Panc1 (cell line): ENCODE measurements around the gene KIF21B. TPM values are rescaled to one million over a fixed set of nuclear protein-coding genes. Genes with fewer than 3 reads are reported as not detected.

ENCODE experiments used
- ATAC-seq: fragments of 200-7000 bp; cut with Tn5 transposase; 2 replicates; pipeline ENCODE4 v1.9.1; 2020; ENCODE audit warnings: mild to moderate bottlenecking, moderate library complexity
- BruUV-seq: library from RNA; stranded (reverse); fragments of 400-500 nt; replicated peaks from 2 replicates; lab custom pipeline; 2021; lab: Mats Ljungman, UMichigan
- CTCF ChIA-PET: fragments of 300-600 bp; sonication (Branson Sonifier 250); formaldehyde crosslinking; loops from one replicate; lab custom pipeline; 2022; ENCODE audit warnings: antibody characterized with exemption; lab: Charles Lee
- POLR2A ChIA-PET: fragments of 300-600 bp; sonication (Branson Sonifier 250); formaldehyde crosslinking; loops from one replicate; lab custom pipeline; 2022; ENCODE audit warnings: antibody characterized with exemption; lab: Charles Lee
- DNase-seq: peaks from one replicate; pipeline ENCODE4 v3.0.0-alpha.2; 2010; ENCODE audit warnings: low read depth, low spot score
- H3K27ac ChIP-seq: 2 replicates; pipeline ENCODE4 v1.5.1; 2011; ENCODE audit warnings: mild to moderate bottlenecking, low read length, inconsistent platforms
- H3K27me3 ChIP-seq: fragments of 200-500 bp; sonication (Bioruptor generic); 2 replicates; pipeline ENCODE4 v1.6.0; 2014; ENCODE audit warnings: low read length, inconsistent platforms; ENCODE audit not compliant: control insufficient read depth, insufficient read depth
- H3K36me3 ChIP-seq: fragments of 200-500 bp; sonication (Bioruptor generic); 2 replicates; pipeline ENCODE4 v1.5.1; 2014; ENCODE audit warnings: inconsistent platforms, mild to moderate bottlenecking, low read length, moderate library complexity; ENCODE audit not compliant: control insufficient read depth, insufficient read depth
- H3K4me1 ChIP-seq: 2 replicates; pipeline ENCODE4 v1.5.1; 2011; ENCODE audit warnings: inconsistent platforms, mild to moderate bottlenecking, low read length, moderate library complexity; ENCODE audit not compliant: control insufficient read depth, insufficient read depth
- H3K4me3 ChIP-seq, 2 experiments: 2 replicates each; pipeline ENCODE4 v1.5.1; 2011 to 2012; ENCODE audit warnings: low read depth in 2 of 2, low read length in 2 of 2, mild to moderate bottlenecking in 2 of 2, inconsistent platforms in 1 of 2, moderate library complexity in 1 of 2
- H3K9me3 ChIP-seq: fragments of 200-500 bp; sonication (Bioruptor generic); 2 replicates; pipeline ENCODE4 v1.5.1; 2014; ENCODE audit warnings: low read depth, mild to moderate bottlenecking, inconsistent platforms, low read length, moderate library complexity; ENCODE audit not compliant: control insufficient read depth, insufficient read depth
- POLR2AphosphoS5 ChIP-seq: IDR thresholded peaks from 2 replicates; pipeline ENCODE4 v1.6.1; 2012; ENCODE audit warnings: mild to moderate bottlenecking, low read depth, low read length, moderate library complexity
- SIN3A ChIP-seq: IDR thresholded peaks from 2 replicates; pipeline ENCODE4 v1.6.1; 2012; ENCODE audit warnings: low read depth, mild to moderate bottlenecking, low read length, moderate library complexity, borderline replicate concordance; ENCODE audit not compliant: insufficient read depth
- TCF7L2 ChIP-seq: IDR thresholded peaks from 2 replicates; pipeline ENCODE4 v1.6.1; 2011; ENCODE audit warnings: mild to moderate bottlenecking, low read depth, low read length, inconsistent platforms
- in situ Hi-C: cut with HindIII; loops from 2 replicates; pipeline ENCODE4 v1.10.0; 2016; ENCODE audit warnings: low sequenced_read_pairs, low pct_unique_long_range_greater_than_20kb
- intact Hi-C: fragments of 100-400 bp; cut with micrococcal nuclease; formaldehyde crosslinking; loops from one replicate; pipeline ENCODE4 v1.10.0; 2022; ENCODE audit not compliant: unreplicated experiment
- total RNA-seq: library from RNA; stranded (reverse); gene quantifications from one replicate; pipeline ENCODE4 v1.2.1, GENCODE V29; 2021; ENCODE audit not compliant: unreplicated experiment
- TF ChIP-seq, protein P1 (sequence below), 2 experiments: IDR thresholded peaks; 2 replicates each; pipeline ENCODE4 v1.6.1; 2011 to 2012; ENCODE audit warnings: low read depth in 2 of 2, control low read depth in 1 of 2, low read length in 1 of 2, mild to moderate bottlenecking in 1 of 2, moderate library complexity in 1 of 2; ENCODE audit not compliant: insufficient read depth in 1 of 2
- TF ChIP-seq, protein P2 (sequence below): fragments of 450-650 bp; IDR thresholded peaks from 2 replicates; pipeline ENCODE4 v1.5.1; 2017; ENCODE audit warnings: mild to moderate bottlenecking

Gene KIF21B
- total RNA-seq, 1 experiment from 2014 or later, result 0.46 TPM

DNA sequence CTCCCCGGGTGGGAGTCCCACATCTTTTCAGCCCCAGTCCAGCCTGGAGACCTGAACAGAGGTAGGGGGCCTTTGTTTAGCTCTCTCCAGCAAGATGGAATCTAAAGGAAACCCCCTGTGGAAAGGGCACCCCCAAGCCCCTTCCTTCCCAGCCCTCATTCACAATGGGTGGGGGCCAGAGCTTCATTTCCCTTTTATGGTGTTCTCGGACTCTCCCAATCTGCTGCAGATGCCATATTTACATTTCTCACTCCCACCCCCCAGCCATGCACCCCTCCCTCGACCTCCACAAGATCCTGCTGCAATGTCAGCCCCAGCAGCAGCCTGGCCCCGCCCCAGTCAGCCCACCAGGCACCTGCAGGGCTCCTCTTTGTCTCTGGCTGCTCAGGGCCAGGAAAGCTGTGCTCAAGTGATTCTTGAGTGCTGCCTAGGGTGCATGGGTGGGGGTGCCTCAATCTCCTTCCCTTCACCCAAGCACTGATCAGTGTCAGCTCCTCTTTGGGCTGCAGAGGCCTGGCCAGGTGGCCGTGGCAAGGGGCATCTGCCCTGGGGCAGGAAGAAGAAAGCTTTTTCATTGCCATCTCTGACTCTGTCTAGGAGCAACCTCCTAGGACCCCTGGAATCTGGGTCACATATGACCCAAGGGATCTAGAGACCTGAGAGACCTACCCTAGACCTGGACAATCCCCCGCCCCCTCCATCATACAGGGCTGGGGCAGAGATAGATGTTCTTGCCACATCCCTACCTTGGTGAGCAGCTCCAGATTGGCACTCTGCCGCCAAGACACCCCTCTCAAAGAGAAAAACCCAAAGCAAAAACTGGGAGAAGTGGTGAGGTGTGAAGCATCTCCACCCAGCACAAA is 1.7 kb downstream of the KIF21B start:
- DNase-seq (no peak), ATAC-seq (no peak)
- Histone ChIP-seq H3K9me3 (no peaks in the 10 kb centered on the region), H3K4me1 (no peaks in the 10 kb centered on the region), H3K27me3 (peaks cover 7% of the 10 kb centered on the region; the same call in 1 of the 2 replicates), H3K36me3 (no peaks in the 10 kb centered on the region), H3K4me3 (no peak overlapping the region), H3K27ac (no peak overlapping the region)
- intact Hi-C loops, result no loop called here
- ChIA-PET POLR2A (no interaction called here), CTCF (interaction anchor here (0.6 to 0.7 kb wide), 3 partner anchors 12 to 1514 kb away, joined by 3 to 13 read pairs (median 6); no protein-coding TSS in a partner anchor)
- in situ Hi-C loops, result no loop called here
- BruUV-seq, result no TSS peak
- TF ChIP-seq TCF7L2 (no peak), POLR2AphosphoS5 (no peak), SIN3A (no peak)
- TF ChIP-seq, protein P1, sequence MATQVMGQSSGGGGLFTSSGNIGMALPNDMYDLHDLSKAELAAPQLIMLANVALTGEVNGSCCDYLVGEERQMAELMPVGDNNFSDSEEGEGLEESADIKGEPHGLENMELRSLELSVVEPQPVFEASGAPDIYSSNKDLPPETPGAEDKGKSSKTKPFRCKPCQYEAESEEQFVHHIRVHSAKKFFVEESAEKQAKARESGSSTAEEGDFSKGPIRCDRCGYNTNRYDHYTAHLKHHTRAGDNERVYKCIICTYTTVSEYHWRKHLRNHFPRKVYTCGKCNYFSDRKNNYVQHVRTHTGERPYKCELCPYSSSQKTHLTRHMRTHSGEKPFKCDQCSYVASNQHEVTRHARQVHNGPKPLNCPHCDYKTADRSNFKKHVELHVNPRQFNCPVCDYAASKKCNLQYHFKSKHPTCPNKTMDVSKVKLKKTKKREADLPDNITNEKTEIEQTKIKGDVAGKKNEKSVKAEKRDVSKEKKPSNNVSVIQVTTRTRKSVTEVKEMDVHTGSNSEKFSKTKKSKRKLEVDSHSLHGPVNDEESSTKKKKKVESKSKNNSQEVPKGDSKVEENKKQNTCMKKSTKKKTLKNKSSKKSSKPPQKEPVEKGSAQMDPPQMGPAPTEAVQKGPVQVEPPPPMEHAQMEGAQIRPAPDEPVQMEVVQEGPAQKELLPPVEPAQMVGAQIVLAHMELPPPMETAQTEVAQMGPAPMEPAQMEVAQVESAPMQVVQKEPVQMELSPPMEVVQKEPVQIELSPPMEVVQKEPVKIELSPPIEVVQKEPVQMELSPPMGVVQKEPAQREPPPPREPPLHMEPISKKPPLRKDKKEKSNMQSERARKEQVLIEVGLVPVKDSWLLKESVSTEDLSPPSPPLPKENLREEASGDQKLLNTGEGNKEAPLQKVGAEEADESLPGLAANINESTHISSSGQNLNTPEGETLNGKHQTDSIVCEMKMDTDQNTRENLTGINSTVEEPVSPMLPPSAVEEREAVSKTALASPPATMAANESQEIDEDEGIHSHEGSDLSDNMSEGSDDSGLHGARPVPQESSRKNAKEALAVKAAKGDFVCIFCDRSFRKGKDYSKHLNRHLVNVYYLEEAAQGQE (IDR thresholded peaks at IDR 0.05; ENCODE audit: insufficient read depth in 1 of 2, low read depth in 2 of 2, low read length in 1 of 2), result no peak
- TF ChIP-seq, protein P2, sequence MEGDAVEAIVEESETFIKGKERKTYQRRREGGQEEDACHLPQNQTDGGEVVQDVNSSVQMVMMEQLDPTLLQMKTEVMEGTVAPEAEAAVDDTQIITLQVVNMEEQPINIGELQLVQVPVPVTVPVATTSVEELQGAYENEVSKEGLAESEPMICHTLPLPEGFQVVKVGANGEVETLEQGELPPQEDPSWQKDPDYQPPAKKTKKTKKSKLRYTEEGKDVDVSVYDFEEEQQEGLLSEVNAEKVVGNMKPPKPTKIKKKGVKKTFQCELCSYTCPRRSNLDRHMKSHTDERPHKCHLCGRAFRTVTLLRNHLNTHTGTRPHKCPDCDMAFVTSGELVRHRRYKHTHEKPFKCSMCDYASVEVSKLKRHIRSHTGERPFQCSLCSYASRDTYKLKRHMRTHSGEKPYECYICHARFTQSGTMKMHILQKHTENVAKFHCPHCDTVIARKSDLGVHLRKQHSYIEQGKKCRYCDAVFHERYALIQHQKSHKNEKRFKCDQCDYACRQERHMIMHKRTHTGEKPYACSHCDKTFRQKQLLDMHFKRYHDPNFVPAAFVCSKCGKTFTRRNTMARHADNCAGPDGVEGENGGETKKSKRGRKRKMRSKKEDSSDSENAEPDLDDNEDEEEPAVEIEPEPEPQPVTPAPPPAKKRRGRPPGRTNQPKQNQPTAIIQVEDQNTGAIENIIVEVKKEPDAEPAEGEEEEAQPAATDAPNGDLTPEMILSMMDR, result no peak

GRCh38 chr1:201020721-201021629 is 2.5 kb downstream of the KIF21B start:
- DNase-seq, result no peak
- H3K9me3 ChIP-seq, result no peaks in the 10 kb centered on the region
- intact Hi-C loops, result no loop called here
- ChIA-PET CTCF (interaction anchor here (0.5 to 0.7 kb wide), 9 partner anchors 11 to 1514 kb away, joined by 3 to 13 read pairs (median 4); no protein-coding TSS in a partner anchor), POLR2A (interaction anchor here (0.7 kb wide), 1 partner anchor 262 kb away, joined by 3 read pairs; no protein-coding TSS in a partner anchor)
- peak; percentile 55; the same call in 1 of the 2 replicates for ATAC-seq
- H3K4me3 ChIP-seq, result no peak overlapping the region
- no peak overlapping the region for H3K27ac ChIP-seq
- no TSS peak for BruUV-seq
- H3K4me1 ChIP-seq, result no peaks in the 10 kb centered on the region
- TF ChIP-seq, protein P1 (IDR thresholded peaks at IDR 0.05; ENCODE audit: insufficient read depth in 1 of 2, low read depth in 2 of 2, low read length in 1 of 2), result no peak
- TF ChIP-seq TCF7L2, result no peak
- TF ChIP-seq POLR2AphosphoS5, result no peak
- TF ChIP-seq SIN3A, result no peak
- TF ChIP-seq, protein P2, result no peak
- no peaks in the 10 kb centered on the region for H3K36me3 ChIP-seq
- in situ Hi-C loops, result no loop called here
- peaks cover 7% of the 10 kb centered on the region for H3K27me3 ChIP-seq
